Bronchial epithelial cell (primary cell): ENCODE measurements around the gene WNK3. TPM values are rescaled to one million over a fixed set of nuclear protein-coding genes. Genes with fewer than 3 reads are reported as not detected.
"Not testable (repeated sequence)": the region's sequence is repeated elsewhere in the genome, so short reads cannot be mapped to it uniquely, and the experiment has no call there.

ENCODE experiments used
- DNase-seq: peaks from one replicate; pipeline ENCODE4 v3.0.0-alpha.2; 2010; ENCODE audit warnings: low read depth
- FAIRE-seq: peaks from 2 replicates; lab custom pipeline; 2011; peaks lifted over from hg19 to GRCh38; lab: Jason Lieb, UNC
- H3K27me3 ChIP-seq: 2 replicates; pipeline ENCODE4 v1.5.1; 2011; ENCODE audit warnings: low read length; ENCODE audit not compliant: control insufficient read depth, insufficient read depth
- H3K36me3 ChIP-seq: 2 replicates; pipeline ENCODE4 v1.5.1; 2011; ENCODE audit warnings: low read length; ENCODE audit not compliant: control insufficient read depth, insufficient read depth
- H3K4me3 ChIP-seq: 2 replicates; pipeline ENCODE4 v1.5.1; 2011; ENCODE audit warnings: mild to moderate bottlenecking, low read depth, low read length, control low read depth
- CTCF ChIP-seq: IDR thresholded peaks from 2 replicates; pipeline ENCODE4 v1.5.1; 2011; ENCODE audit warnings: mild to moderate bottlenecking, moderate library complexity, low read length, control low read depth, inconsistent platforms; ENCODE audit not compliant: insufficient read depth, severe bottlenecking
- total RNA-seq: library from RNA; depleted of rRNA; stranded (reverse); fragments of >200 nt; gene quantifications from 2 replicates; pipeline ENCODE4 v1.2.1, GENCODE V29; 2014

Gene WNK3
- total RNA-seq, 1 donor from 2014 or later, result 0.26 TPM

DNA sequence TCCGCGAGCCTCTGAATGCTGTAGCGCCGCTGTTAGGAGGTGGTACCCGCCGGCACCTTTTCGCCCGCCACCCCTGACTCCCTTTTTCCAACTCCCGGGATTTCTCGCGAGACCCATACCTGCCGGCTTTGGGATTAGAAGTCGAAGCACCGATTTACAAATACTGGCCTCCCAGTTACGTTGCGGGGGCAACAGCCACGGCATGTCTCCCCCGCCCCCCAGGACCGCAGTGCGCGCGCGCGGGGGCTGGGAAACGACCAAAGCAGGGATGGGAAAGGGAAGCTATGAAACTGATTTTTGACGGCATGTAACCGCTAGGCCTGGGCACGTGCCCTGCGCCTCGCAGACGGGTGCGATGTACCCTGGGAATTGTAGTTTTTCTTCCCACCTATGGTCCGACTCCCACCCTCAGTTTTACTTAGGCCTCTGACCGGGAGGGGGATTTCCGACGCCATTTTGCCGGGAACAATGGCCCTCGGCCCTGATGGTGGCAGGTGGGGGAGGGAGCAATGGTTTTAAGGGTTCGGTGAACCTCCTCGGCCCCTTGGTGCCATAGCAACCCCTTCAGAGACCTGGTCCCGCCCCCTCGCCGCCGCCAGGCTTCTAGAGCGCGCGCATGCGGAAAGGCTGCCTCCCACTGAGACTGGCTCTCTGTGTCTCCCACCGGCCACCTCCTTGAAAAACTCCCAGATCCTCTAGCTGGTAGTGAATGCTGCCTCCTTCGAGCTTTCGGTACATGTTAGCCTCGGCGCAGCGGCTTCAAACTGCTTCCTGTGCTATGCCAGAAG lies 772 bp upstream of the WNK3 start:
- FAIRE-seq (no peak), DNase-seq (peak; percentile 29)
- peak overlapping the region; percentile 40 for H3K4me3 ChIP-seq
- H3K36me3 ChIP-seq, result no peaks in the 10 kb centered on the region
- peaks cover 3% of the 10 kb centered on the region for H3K27me3 ChIP-seq
- TF ChIP-seq CTCF, result no peak

- no peak for DNase-seq
- no peak for TF ChIP-seq CTCF
Observed at GRCh38 chrX:54352677-54353076, 5.2 kb downstream of the WNK3 start.

GRCh38 chrX:54337383-54337782 lies 20.5 kb downstream of the WNK3 start:
- not testable (repeated sequence) for H3K27me3 ChIP-seq, FAIRE-seq, H3K36me3 ChIP-seq, H3K4me3 ChIP-seq, DNase-seq

More at GRCh38 chrX:54352677-54353076, 5.2 kb downstream of the WNK3 start:
- no peak for FAIRE-seq
- Histone ChIP-seq H3K27me3 (peaks cover 3% of the 10 kb centered on the region), H3K4me3 (no peak overlapping the region), H3K36me3 (no peaks in the 10 kb centered on the region)

- FAIRE-seq (no peak), DNase-seq (no peak)
- H3K27me3 ChIP-seq, result no peaks in the 10 kb centered on the region
- no peak overlapping the region for H3K4me3 ChIP-seq
- H3K36me3 ChIP-seq, result no peaks in the 10 kb centered on the region
- no peak for TF ChIP-seq CTCF
Observed at GRCh38 chrX:54325077-54325476, 32.8 kb downstream of the WNK3 start.

DNA sequence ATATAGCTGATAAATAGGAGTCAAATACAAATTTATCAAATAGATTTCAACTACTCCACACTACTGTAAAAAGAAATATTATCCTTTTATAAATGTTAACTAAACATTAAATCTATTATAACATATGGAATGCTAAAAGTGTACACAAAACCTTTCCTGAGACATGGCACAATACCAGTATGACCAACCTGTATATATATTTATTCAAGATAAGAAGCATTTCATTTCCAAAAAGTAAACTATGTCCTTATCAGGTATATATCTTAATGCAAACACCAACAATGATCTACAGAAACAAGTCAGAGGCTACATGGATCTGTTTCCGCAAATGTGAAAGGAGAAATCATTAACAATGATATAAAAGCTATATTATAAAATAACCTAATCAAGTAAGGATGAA lies 37.8 kb downstream of the WNK3 start:
- no peak for TF ChIP-seq CTCF
- FAIRE-seq, result no peak

DNA sequence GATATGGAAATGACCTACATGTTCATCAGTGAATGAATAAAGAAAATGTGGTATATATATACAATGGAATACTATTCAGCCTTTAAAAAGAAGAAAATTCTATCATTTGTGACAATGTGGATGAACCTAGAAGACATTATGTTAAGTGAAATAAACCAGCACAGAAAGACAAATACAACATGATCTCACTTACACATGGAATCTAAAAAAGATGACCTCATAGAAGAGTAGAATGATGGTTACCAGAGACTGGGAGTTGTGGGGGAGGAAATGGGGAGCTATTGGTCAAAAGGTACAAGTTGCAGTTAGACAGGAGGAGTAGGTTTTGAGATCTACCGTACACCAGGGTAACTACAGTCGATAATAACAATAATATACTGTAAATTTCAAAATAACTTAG lies 51.5 kb downstream of the WNK3 start:
- no peaks in the 10 kb centered on the region for H3K27me3 ChIP-seq
- FAIRE-seq (no peak), DNase-seq (no peak)
- no peaks in the 10 kb centered on the region for H3K36me3 ChIP-seq
- H3K4me3 ChIP-seq, result no peak overlapping the region
- no peak for TF ChIP-seq CTCF

More for the DNA sequence above, 37.8 kb downstream of the WNK3 start:
- H3K4me3 ChIP-seq, result no peak overlapping the region
- no peaks in the 10 kb centered on the region for H3K36me3 ChIP-seq
- no peak for DNase-seq
- no peaks in the 10 kb centered on the region for H3K27me3 ChIP-seq
